IMR-90 (cell line): ENCODE data around the gene GRIN2A. TPM values are rescaled to one million over a fixed set of nuclear protein-coding genes. Genes with fewer than 3 reads are reported as not detected.

Experiments used
- ATAC-seq: fragments of 200-7000 bp; cut with Tn5 transposase; 2 replicates; pipeline ENCODE4 v1.9.1; 2020; ENCODE audit warnings: low read depth, mild to moderate bottlenecking, moderate library complexity
- BruUV-seq: library from RNA; stranded (reverse); fragments of 400-500 nt; replicated peaks from 2 replicates; lab custom pipeline; 2021; lab: Mats Ljungman, UMichigan
- CTCF ChIA-PET: fragments of 300-600 bp; formaldehyde crosslinking; extraction: SDS; loops from one replicate; lab custom pipeline; 2021; ENCODE audit warnings: antibody characterized with exemption; lab: Yijun Ruan, JAX
- POLR2A ChIA-PET: fragments of 300-600 bp; sonication (Branson Sonifier 250); formaldehyde crosslinking; loops from one replicate; lab custom pipeline; 2022; ENCODE audit warnings: antibody characterized with exemption; ENCODE audit not compliant: unreplicated experiment; lab: Charles Lee
- DNase-seq: peaks from one replicate; pipeline ENCODE4 v3.0.0; 2013
- H2AFZ ChIP-seq: replicated peaks from 2 replicates; pipeline ENCODE3; 2013; ENCODE audit warnings: low read length, mild to moderate bottlenecking; ENCODE audit not compliant: poor library complexity
- H2AK5ac ChIP-seq: 2 replicates; pipeline ENCODE4 v1.6.1; 2013; ENCODE audit warnings: low read depth, low read length, inconsistent platforms
- H2AK9ac ChIP-seq: replicated peaks from 2 replicates; pipeline ENCODE3; 2013; ENCODE audit warnings: mild to moderate bottlenecking, low read depth, low read length, moderate library complexity; ENCODE audit not compliant: poor library complexity
- H2BK120ac ChIP-seq: 2 replicates; pipeline ENCODE4 v1.6.1; 2013; ENCODE audit warnings: low read depth, low read length, inconsistent platforms
- H2BK15ac ChIP-seq: 3 replicates; pipeline ENCODE4 v1.6.1; 2013; ENCODE audit warnings: low read depth, low read length, inconsistent platforms
- H2BK20ac ChIP-seq: 2 replicates; pipeline ENCODE4 v1.6.1; 2013; ENCODE audit warnings: low read depth, mild to moderate bottlenecking, inconsistent platforms, low read length, moderate library complexity
- H2BK5ac ChIP-seq: 2 replicates; pipeline ENCODE4 v1.6.1; 2013; ENCODE audit warnings: mild to moderate bottlenecking, low read depth, low read length, inconsistent platforms; ENCODE audit not compliant: poor library complexity, severe bottlenecking
- H3K14ac ChIP-seq: replicated peaks from 2 replicates; pipeline ENCODE4 v1.6.1; 2013; ENCODE audit warnings: low read depth, low read length, inconsistent platforms
- H3K18ac ChIP-seq: 2 replicates; pipeline ENCODE4 v1.6.1; 2013; ENCODE audit warnings: low read depth, low read length, control low read depth
- H3K23ac ChIP-seq: 2 replicates; pipeline ENCODE4 v1.6.1; 2013; ENCODE audit warnings: low read depth, low read length, inconsistent platforms
- H3K27ac ChIP-seq: 2 replicates; pipeline ENCODE4 v1.5.1; 2013; ENCODE audit warnings: mild to moderate bottlenecking, control low read depth, low read length; ENCODE audit not compliant: insufficient read depth
- H3K27me3 ChIP-seq: 2 replicates; pipeline ENCODE4 v1.6.1; 2013; ENCODE audit warnings: low read length; ENCODE audit not compliant: control insufficient read depth, insufficient read depth
- H3K36me3 ChIP-seq: 2 replicates; pipeline ENCODE4 v1.6.1; 2013; ENCODE audit warnings: low read length, mixed read lengths; ENCODE audit not compliant: control insufficient read depth, insufficient read depth
- H3K4ac ChIP-seq: 2 replicates; pipeline ENCODE4 v1.6.1; 2013; ENCODE audit warnings: low read depth, low read length, inconsistent platforms
- H3K4me1 ChIP-seq: 2 replicates; pipeline ENCODE4 v1.6.1; 2013; ENCODE audit warnings: low read length, mixed read lengths; ENCODE audit not compliant: control insufficient read depth, insufficient read depth
- H3K4me2 ChIP-seq: 2 replicates; pipeline ENCODE4 v1.6.1; 2013; ENCODE audit warnings: low read depth, mild to moderate bottlenecking, control low read depth, low read length, moderate library complexity
- H3K4me3 ChIP-seq: 2 replicates; pipeline ENCODE4 v1.5.1; 2013; ENCODE audit warnings: low read depth, mild to moderate bottlenecking, control low read depth, low read length, moderate library complexity; ENCODE audit not compliant: insufficient read depth
- H3K56ac ChIP-seq: 2 replicates; pipeline ENCODE4 v1.6.1; 2013; ENCODE audit warnings: low read length, inconsistent platforms; ENCODE audit not compliant: insufficient read depth; ENCODE audit errors: extremely low read depth
- H3K79me1 ChIP-seq, 2 experiments: 2 replicates each; pipeline ENCODE4 v1.6.1; 2013; ENCODE audit warnings: low read length in 2 of 2, inconsistent platforms in 1 of 2, low read depth in 1 of 2
- H3K9ac ChIP-seq: 2 replicates; pipeline ENCODE4 v1.6.1; 2013; ENCODE audit warnings: low read depth, low read length, control low read depth
- H3K9me1 ChIP-seq: 2 replicates; pipeline ENCODE4 v1.6.1; 2013; ENCODE audit warnings: low read length, inconsistent platforms; ENCODE audit not compliant: insufficient read depth
- H3K9me3 ChIP-seq: 2 replicates; pipeline ENCODE4 v1.6.1; 2013; ENCODE audit warnings: low read length; ENCODE audit not compliant: control insufficient read depth, insufficient read depth
- H4K20me1 ChIP-seq: 2 replicates; pipeline ENCODE4 v1.6.1; 2013; ENCODE audit warnings: low read length, inconsistent platforms; ENCODE audit not compliant: insufficient read depth
- H4K5ac ChIP-seq: 2 replicates; pipeline ENCODE4 v1.6.1; 2013; ENCODE audit warnings: mild to moderate bottlenecking, low read depth, low read length, control low read depth
- H4K8ac ChIP-seq, 2 experiments: 2 replicates each; pipeline ENCODE4 v1.6.1; 2013; ENCODE audit warnings: low read depth in 2 of 2, low read length in 2 of 2, control low read depth in 1 of 2, inconsistent platforms in 1 of 2
- H4K91ac ChIP-seq: 2 replicates; pipeline ENCODE4 v1.6.1; 2013; ENCODE audit warnings: low read depth, low read length, inconsistent platforms; ENCODE audit not compliant: insufficient read depth
- BHLHE40 ChIP-seq: fragments of 150-350 bp; IDR thresholded peaks from 2 replicates; pipeline ENCODE4 v1.6.1; 2016; ENCODE audit warnings: mild to moderate bottlenecking, low read depth, low read length
- CEBPB ChIP-seq: IDR thresholded peaks from 2 replicates; pipeline ENCODE4 v1.6.1; 2012; ENCODE audit warnings: low read depth, low read length, improper control_type of control experiment
- ELK1 ChIP-seq: fragments of 150-350 bp; IDR thresholded peaks from 2 replicates; pipeline ENCODE4 v1.6.1; 2016; ENCODE audit warnings: low read depth, mild to moderate bottlenecking, low read length, moderate library complexity, borderline replicate concordance
- FOS ChIP-seq: fragments of 150-350 bp; IDR thresholded peaks from 2 replicates; pipeline ENCODE4 v1.6.1; 2016; ENCODE audit warnings: low read depth, low read length
- MAFK ChIP-seq: IDR thresholded peaks from 2 replicates; pipeline ENCODE4 v1.6.1; 2012; ENCODE audit warnings: low read depth, low read length, improper control_type of control experiment
- RAD21 ChIP-seq: IDR thresholded peaks from 2 replicates; pipeline ENCODE4 v1.6.1; 2012; ENCODE audit warnings: low read length, improper control_type of control experiment
- RCOR1 ChIP-seq: IDR thresholded peaks from 2 replicates; pipeline ENCODE4 v1.6.1; 2012; ENCODE audit warnings: mild to moderate bottlenecking, low read length, improper control_type of control experiment; ENCODE audit not compliant: insufficient replicate concordance
- WGBS, 2 experiments: methylation state at CpG; one replicate each; pipeline versions ENCODE4 v1.1.5 to v1.1.7; 2013; ENCODE audit warnings: missing lambda C conversion rate in 2 of 2; ENCODE audit not compliant: insufficient read length in 1 of 2; ENCODE audit errors: extremely low coverage in 2 of 2; 5-methylcytosine and 5-hydroxymethylcytosine counted together
- dilution Hi-C: fragments of 300-500 bp; cut with HindIII; formaldehyde crosslinking; loops from one replicate; pipeline ENCODE4 v1.14.3; 2018; ENCODE audit warnings: low sequenced_read_pairs; ENCODE audit not compliant: unreplicated experiment
- in situ Hi-C: fragments of 300-500 bp; cut with MboI; formaldehyde crosslinking; loops from 3 replicates; pipeline ENCODE4 v1.14.3; 2019; ENCODE audit warnings: low sequenced_read_pairs, inconsistent platforms, mixed read lengths
- intact Hi-C: fragments of 100-400 bp; cut with micrococcal nuclease; formaldehyde crosslinking; loops from 2 replicates; pipeline ENCODE4 v1.10.0; 2022
- polyA plus RNA-seq, 3 experiments: library from polyadenylated mRNA; depleted of rRNA; stranded (reverse); fragments of >200 nt; gene quantifications; 2 replicates each; pipeline ENCODE4 v1.2.3, GENCODE V29; 2012; ENCODE audit warnings: low replicate concordance in 1 of 3
- total RNA-seq: library from RNA; depleted of rRNA; stranded (reverse); fragments of >200 nt; gene quantifications from 2 replicates; pipeline ENCODE4 v1.2.3, GENCODE V29; 2012

GRIN2A gene
- total and polyA plus RNA-seq, 2 of the 4 experiments (the other 2 are of a cell fraction) = under 0.01 TPM; not detected in 1

- Histone ChIP-seq H3K18ac (no peak overlapping the region), H4K20me1 (no peaks in the 10 kb centered on the region), H3K14ac (no peak overlapping the region), H4K5ac (no peak overlapping the region), H2BK20ac (no peak overlapping the region), H3K9me1 (no peaks in the 10 kb centered on the region), H3K4ac (no peak overlapping the region), H3K4me1 (no peaks in the 10 kb centered on the region), H3K4me3 (no peak overlapping the region), H4K91ac (no peak overlapping the region), H2AK5ac (no peak overlapping the region), H3K9me3 (peaks cover 20% of the 10 kb centered on the region), H4K8ac (no peak overlapping the region), H3K27ac (no peak overlapping the region), H3K9ac (no peak overlapping the region), H3K23ac (no peak overlapping the region), H3K36me3 (no peaks in the 10 kb centered on the region), H2BK120ac (no peak overlapping the region), H2AFZ (no peak overlapping the region), H3K79me1 (no peaks in the 10 kb centered on the region), H3K56ac (no peak overlapping the region), H2AK9ac (no peak overlapping the region), H3K4me2 (no peak overlapping the region), H2BK15ac (no peak overlapping the region), H3K27me3 (no peaks in the 10 kb centered on the region), H2BK5ac (no peak overlapping the region)
- TF ChIP-seq RCOR1 (no peak), ELK1 (no peak), CEBPB (no peak), BHLHE40 (no peak), FOS (no peak), RAD21 (no peak), MAFK (no peak)
- in situ Hi-C loops (no loop called here), dilution Hi-C loops (no loop called here), intact Hi-C loops (no loop called here)
- BruUV-seq = no TSS peak
- DNase-seq (no peak), ATAC-seq (no peak)
- ChIA-PET POLR2A (no interaction called here), CTCF (no interaction called here)
- no CpG with 5 or more reads among the region's 9 CpGs for WGBS, 2 experiments
Observed at GRCh38 chr16:10080051-10080772, 102.0 kb downstream of the GRIN2A start.
